Measurements from ENCODE around the gene RGS3.

GRCh38 chr9:113617550-113617949 lies 154.0 kb downstream of the RGS3 start:
- no peak for TF ChIP-seq CTCF (IDR thresholded peaks at IDR 0.05; ENCODE audit: low read depth, low read length)
- TF ChIP-seq EZH2phosphoT487 (IDR thresholded peaks at IDR 0.05; ENCODE audit: low read depth), result no peak

All from OCI-LY3 (cell line).